ENCODE results near the gene ZNF423. TPM values are rescaled to one million over a fixed set of nuclear protein-coding genes. Genes with fewer than 3 reads are reported as not detected.

The ZNF423 gene
- total and polyA plus RNA-seq, 7 donors, result 0.69 to 19.7 (median 3.6) TPM

GRCh38 chr16:49515016-49515565 lies 340.8 kb downstream of the ZNF423 start:
- no peak for DNase-seq
- H3K9me3 ChIP-seq, result no peaks in the 10 kb centered on the region
- no peaks in the 10 kb centered on the region for H3K4me1 ChIP-seq
- no peak overlapping the region for H3K27ac ChIP-seq
- H3K36me3 ChIP-seq, result no peaks in the 10 kb centered on the region
- 91 to 92% methylated on average over 11 of the region's 11 CpGs for WGBS, 2 donors
- no peak overlapping the region for H3K4me3 ChIP-seq
- no peaks in the 10 kb centered on the region for H3K27me3 ChIP-seq
- no peak for TF ChIP-seq CTCF (IDR thresholded peaks at IDR 0.05)
- TF ChIP-seq POLR2AphosphoS5 (IDR thresholded peaks at IDR 0.05), result no peak
- no peak for TF ChIP-seq EP300 (IDR thresholded peaks at IDR 0.05)
- no peak for TF ChIP-seq POLR2A (IDR thresholded peaks at IDR 0.05)
- intact Hi-C loops (cut with DNase I), result no loop called here

- TF ChIP-seq POLR2AphosphoS5 (IDR thresholded peaks at IDR 0.05), result no peak
- TF ChIP-seq POLR2A (IDR thresholded peaks at IDR 0.05), result no peak
- TF ChIP-seq CTCF (IDR thresholded peaks at IDR 0.05), result no peak
- no peak for TF ChIP-seq EP300 (IDR thresholded peaks at IDR 0.05)
- intact Hi-C loops (cut with DNase I), result no loop called here
- Histone ChIP-seq H3K9me3 (no peaks in the 10 kb centered on the region), H3K4me3 (no peak overlapping the region), H3K4me1 (no peaks in the 10 kb centered on the region), H3K27ac (no peak overlapping the region), H3K36me3 (no peaks in the 10 kb centered on the region), H3K27me3 (no peaks in the 10 kb centered on the region)
- WGBS, 2 donors, result 88 to 91% methylated on average over 24 of the region's 24 CpGs
- no peak for DNase-seq
Observed at GRCh38 chr16:49514073-49514980, 341.6 kb downstream of the ZNF423 start.

DNA sequence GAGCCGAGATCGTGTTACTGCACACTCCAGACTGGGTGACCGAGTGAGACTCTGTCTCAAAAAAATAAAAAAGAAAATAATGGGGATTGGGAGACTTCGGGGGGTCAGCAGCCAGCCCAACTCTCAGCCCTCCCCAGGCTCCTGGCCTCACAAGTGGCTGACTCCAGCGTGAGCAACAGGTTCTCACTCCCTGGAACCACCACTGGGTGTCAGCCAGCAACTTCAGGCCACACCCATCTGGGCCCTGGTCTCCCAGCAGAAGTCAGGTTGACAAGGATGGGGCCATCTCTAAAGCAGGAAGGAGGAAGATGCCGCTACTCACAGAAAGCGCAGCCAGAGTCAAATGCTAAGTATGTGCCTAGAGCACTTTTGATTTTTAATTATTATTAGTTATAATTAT lies 342.9 kb downstream of the ZNF423 start:
- Histone ChIP-seq H3K27ac (no peak overlapping the region), H3K36me3 (no peaks in the 10 kb centered on the region), H3K27me3 (no peaks in the 10 kb centered on the region), H3K4me1 (no peaks in the 10 kb centered on the region), H3K9me3 (no peaks in the 10 kb centered on the region), H3K4me3 (no peak overlapping the region)
- intact Hi-C loops (cut with DNase I), result no loop called here
- no peak for TF ChIP-seq CTCF (IDR thresholded peaks at IDR 0.05)
- no peak for DNase-seq
- WGBS, 2 donors, result 67 to 72% methylated on average over 7 of the region's 7 CpGs

- no peaks in the 10 kb centered on the region for H3K4me1 ChIP-seq
- TF ChIP-seq EP300 (IDR thresholded peaks at IDR 0.05) (no peak), CTCF (IDR thresholded peaks at IDR 0.05) (no peak), POLR2AphosphoS5 (IDR thresholded peaks at IDR 0.05) (no peak), POLR2A (IDR thresholded peaks at IDR 0.05) (no peak)
- intact Hi-C loops (cut with DNase I), result no loop called here
- no peak for DNase-seq
- H3K27ac ChIP-seq, result no peak overlapping the region
- H3K27me3 ChIP-seq, result no peaks in the 10 kb centered on the region
- 92 to 95% methylated on average over 25 of the region's 25 CpGs for WGBS, 2 donors
- no peaks in the 10 kb centered on the region for H3K9me3 ChIP-seq
- no peaks in the 10 kb centered on the region for H3K36me3 ChIP-seq
- no peak overlapping the region for H3K4me3 ChIP-seq
Observed at GRCh38 chr16:49510654-49511305, 345.1 kb downstream of the ZNF423 start.
